ENCODE measurements around the gene OLFML2A. TPM values are rescaled to one million over a fixed set of nuclear protein-coding genes. Genes with fewer than 3 reads are reported as not detected.

OLFML2A gene
- total and polyA plus RNA-seq, 2 donors from 2014 or later: 5.1 to 12.2 TPM

GRCh38 chr9:124755061-124755460, 21.9 kb upstream of the OLFML2A start:
- Histone ChIP-seq H3K9me3 (ENCODE audit: control insufficient read depth in 2 of 3, insufficient read depth in 1 of 3, low read length in 3 of 3) (no peaks in the 10 kb centered on the region), H3K4me1 (ENCODE audit: control insufficient read depth in 2 of 3, insufficient read depth in 2 of 3, low read depth in 1 of 3, low read length in 3 of 3) (peaks cover 0 to 6% (median 0%) of the 10 kb centered on the region in 3 donors), H3K27ac (ENCODE audit: low read depth in 2 of 2, low read length in 2 of 2) (no peak overlapping the region), H3K9ac (ENCODE audit: low read length in 3 of 3) (no peak overlapping the region), H3K27me3 (ENCODE audit: control insufficient read depth, insufficient read depth, low read length) (peaks cover 15% of the 10 kb centered on the region), H3K4me3 (ENCODE audit: low read length in 3 of 3) (no peak overlapping the region), H3K36me3 (ENCODE audit: control insufficient read depth in 2 of 3, insufficient read depth in 3 of 3, low read length in 3 of 3) (no peaks in the 10 kb centered on the region)
- intact Hi-C loops (cut with DNase I): no loop called here
- TF ChIP-seq CTCF (IDR thresholded peaks at IDR 0.05; ENCODE audit: borderline replicate concordance, extremely low read depth, insufficient read depth): no peak
- FAIRE-seq (no peak), DNase-seq (no peak)

- no peak for FAIRE-seq
Measured at GRCh38 chr9:124756011-124756410, 20.9 kb upstream of the OLFML2A start.

GRCh38 chr9:124757616-124758015, 19.3 kb upstream of the OLFML2A start:
- TF ChIP-seq CTCF (IDR thresholded peaks at IDR 0.05; ENCODE audit: borderline replicate concordance, extremely low read depth, insufficient read depth): no peak
- Histone ChIP-seq H3K9me3 (ENCODE audit: control insufficient read depth in 2 of 3, insufficient read depth in 1 of 3, low read length in 3 of 3) (no peaks in the 10 kb centered on the region), H3K36me3 (ENCODE audit: control insufficient read depth in 2 of 3, insufficient read depth in 3 of 3, low read length in 3 of 3) (no peaks in the 10 kb centered on the region), H3K4me1 (ENCODE audit: control insufficient read depth in 2 of 3, insufficient read depth in 2 of 3, low read depth in 1 of 3, low read length in 3 of 3) (peaks cover 0 to 11% (median 0%) of the 10 kb centered on the region in 3 donors), H3K27me3 (ENCODE audit: control insufficient read depth, insufficient read depth, low read length) (peaks cover 17% of the 10 kb centered on the region), H3K4me3 (ENCODE audit: low read length in 3 of 3) (no peak overlapping the region), H3K27ac (ENCODE audit: low read depth in 2 of 2, low read length in 2 of 2) (no peak overlapping the region), H3K9ac (ENCODE audit: low read length in 3 of 3) (no peak overlapping the region)
- no peak for FAIRE-seq
- no peak for DNase-seq
- intact Hi-C loops (cut with DNase I): no loop called here

More at GRCh38 chr9:124756011-124756410, 20.9 kb upstream of the OLFML2A start:
- DNase-seq: no peak
- intact Hi-C loops (cut with DNase I): no loop called here
- Histone ChIP-seq H3K9ac (ENCODE audit: low read length in 3 of 3) (no peak overlapping the region), H3K4me1 (ENCODE audit: control insufficient read depth in 2 of 3, insufficient read depth in 2 of 3, low read depth in 1 of 3, low read length in 3 of 3) (peaks cover 0 to 6% (median 0%) of the 10 kb centered on the region in 3 donors), H3K9me3 (ENCODE audit: control insufficient read depth in 2 of 3, insufficient read depth in 1 of 3, low read length in 3 of 3) (no peaks in the 10 kb centered on the region), H3K36me3 (ENCODE audit: control insufficient read depth in 2 of 3, insufficient read depth in 3 of 3, low read length in 3 of 3) (no peaks in the 10 kb centered on the region), H3K27ac (ENCODE audit: low read depth in 2 of 2, low read length in 2 of 2) (no peak overlapping the region), H3K4me3 (ENCODE audit: low read length in 3 of 3) (no peak overlapping the region), H3K27me3 (ENCODE audit: control insufficient read depth, insufficient read depth, low read length) (peaks cover 15% of the 10 kb centered on the region)
- no peak for TF ChIP-seq CTCF (IDR thresholded peaks at IDR 0.05; ENCODE audit: borderline replicate concordance, extremely low read depth, insufficient read depth)

GRCh38 chr9:124758061-124758460, 18.9 kb upstream of the OLFML2A start:
- no peaks in the 10 kb centered on the region for H3K36me3 ChIP-seq (ENCODE audit: control insufficient read depth in 2 of 3, insufficient read depth in 3 of 3, low read length in 3 of 3)
- H3K4me3 ChIP-seq (ENCODE audit: low read length in 3 of 3): no peak overlapping the region
- peaks cover 0 to 11% (median 0%) of the 10 kb centered on the region in 3 donors for H3K4me1 ChIP-seq (ENCODE audit: control insufficient read depth in 2 of 3, insufficient read depth in 2 of 3, low read depth in 1 of 3, low read length in 3 of 3)
- intact Hi-C loops (cut with DNase I): no loop called here
- TF ChIP-seq CTCF (IDR thresholded peaks at IDR 0.05; ENCODE audit: borderline replicate concordance, extremely low read depth, insufficient read depth): no peak
- no peak for DNase-seq
- no peak for FAIRE-seq
- H3K9me3 ChIP-seq (ENCODE audit: control insufficient read depth in 2 of 3, insufficient read depth in 1 of 3, low read length in 3 of 3): no peaks in the 10 kb centered on the region
- no peak overlapping the region for H3K27ac ChIP-seq (ENCODE audit: low read depth in 2 of 2, low read length in 2 of 2)
- H3K9ac ChIP-seq (ENCODE audit: low read length in 3 of 3): no peak overlapping the region
- H3K27me3 ChIP-seq (ENCODE audit: control insufficient read depth, insufficient read depth, low read length): peaks cover 17% of the 10 kb centered on the region

Data from kidney (tissue), 14 donors.